PC-9 (cell line): ENCODE measurements around the gene POU3F3.

Experiments
- EZH2 ChIP-seq: fragments of 200-600 bp; sonication (generic); IDR thresholded peaks from 2 replicates; pipeline ENCODE4 v1.8.0; 2017; ENCODE audit warnings: antibody characterized with exemption, low read depth
- TF ChIP-seq, protein P1 (sequence below): fragments of 200-600 bp; sonication (generic); conservative IDR thresholded peaks from 2 replicates; pipeline ENCODE4 v1.6.1; 2017; ENCODE audit warnings: mixed run types, antibody characterized with exemption, mild to moderate bottlenecking, moderate library complexity

DNA sequence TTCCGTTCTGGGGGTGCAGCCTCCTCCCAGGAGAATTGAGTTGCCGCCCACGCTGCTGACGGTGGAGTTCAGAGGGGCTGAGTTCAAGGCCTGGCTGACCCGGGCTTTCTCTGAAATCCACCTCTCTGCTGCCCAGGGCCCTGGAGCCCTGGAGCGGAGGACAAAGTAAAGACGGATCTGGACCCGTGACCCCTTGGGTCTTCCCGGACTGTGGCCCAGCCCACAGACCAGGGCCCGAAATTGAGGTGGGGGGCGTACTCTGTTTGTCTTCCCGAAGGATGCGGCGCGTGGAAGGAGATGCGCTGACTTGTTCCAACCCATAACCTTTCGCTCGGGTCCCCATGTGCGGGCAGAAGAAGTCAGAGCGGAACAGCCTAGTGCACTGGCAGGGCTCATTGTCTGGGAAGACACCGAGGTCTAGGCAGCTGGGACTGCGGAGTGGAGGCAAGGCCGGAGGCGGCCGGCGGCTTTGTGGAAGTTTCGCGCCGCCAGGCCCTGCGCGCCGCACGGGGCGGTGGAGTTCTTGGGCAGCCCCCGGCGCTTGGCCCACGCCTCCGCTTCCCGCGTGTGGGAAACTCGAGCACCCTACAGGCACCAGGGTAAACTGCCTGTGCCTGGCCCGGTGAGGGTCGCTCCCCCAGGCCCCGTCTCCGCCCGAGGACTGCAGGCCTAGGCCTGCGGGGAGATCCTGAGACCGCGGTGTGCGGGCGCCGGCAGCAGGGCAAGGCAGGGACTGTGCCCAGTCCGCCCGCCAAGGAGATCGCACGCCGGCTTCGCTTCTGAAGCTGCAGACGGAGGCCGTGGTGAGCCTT is 9.8 kb downstream of the POU3F3 start:
- TF ChIP-seq, protein P1, sequence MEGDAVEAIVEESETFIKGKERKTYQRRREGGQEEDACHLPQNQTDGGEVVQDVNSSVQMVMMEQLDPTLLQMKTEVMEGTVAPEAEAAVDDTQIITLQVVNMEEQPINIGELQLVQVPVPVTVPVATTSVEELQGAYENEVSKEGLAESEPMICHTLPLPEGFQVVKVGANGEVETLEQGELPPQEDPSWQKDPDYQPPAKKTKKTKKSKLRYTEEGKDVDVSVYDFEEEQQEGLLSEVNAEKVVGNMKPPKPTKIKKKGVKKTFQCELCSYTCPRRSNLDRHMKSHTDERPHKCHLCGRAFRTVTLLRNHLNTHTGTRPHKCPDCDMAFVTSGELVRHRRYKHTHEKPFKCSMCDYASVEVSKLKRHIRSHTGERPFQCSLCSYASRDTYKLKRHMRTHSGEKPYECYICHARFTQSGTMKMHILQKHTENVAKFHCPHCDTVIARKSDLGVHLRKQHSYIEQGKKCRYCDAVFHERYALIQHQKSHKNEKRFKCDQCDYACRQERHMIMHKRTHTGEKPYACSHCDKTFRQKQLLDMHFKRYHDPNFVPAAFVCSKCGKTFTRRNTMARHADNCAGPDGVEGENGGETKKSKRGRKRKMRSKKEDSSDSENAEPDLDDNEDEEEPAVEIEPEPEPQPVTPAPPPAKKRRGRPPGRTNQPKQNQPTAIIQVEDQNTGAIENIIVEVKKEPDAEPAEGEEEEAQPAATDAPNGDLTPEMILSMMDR = no peak
- no peak for TF ChIP-seq EZH2
